T-helper 22 cell (primary cell): ENCODE results near the gene SLC35A3.
"Not testable (repeated sequence)": the region's sequence is repeated elsewhere in the genome, so short reads cannot be mapped to it uniquely, and the experiment has no call there.

Experiments
- DNase-seq: peaks from one replicate; pipeline ENCODE4 v3.0.0-alpha.2; 2020; ENCODE audit warnings: low read depth

Gene SLC35A3

GRCh38 chr1:99972066-99972465 is 2.3 kb downstream of the SLC35A3 start:
- not testable (repeated sequence) for DNase-seq

GRCh38 chr1:99975529-99975928 is 5.7 kb downstream of the SLC35A3 start:
- DNase-seq = no peak

GRCh38 chr1:99977326-99977725 is 7.5 kb downstream of the SLC35A3 start:
- not testable (repeated sequence) for DNase-seq

- DNase-seq = no peak
Measured at GRCh38 chr1:99978218-99978617, 8.4 kb downstream of the SLC35A3 start.

GRCh38 chr1:99979091-99979490 is 9.3 kb downstream of the SLC35A3 start:
- no peak for DNase-seq

GRCh38 chr1:99980928-99981327 is 11.1 kb downstream of the SLC35A3 start:
- no peak for DNase-seq

GRCh38 chr1:99986656-99987225 is 16.9 kb downstream of the SLC35A3 start:
- no peak for DNase-seq

GRCh38 chr1:99988210-99988765 is 18.5 kb downstream of the SLC35A3 start:
- DNase-seq = no peak

- no peak for DNase-seq
Measured at GRCh38 chr1:99992044-99992722, 22.4 kb downstream of the SLC35A3 start.

GRCh38 chr1:99992760-99993467 is 23.1 kb downstream of the SLC35A3 start:
- no peak for DNase-seq

- no peak for DNase-seq
Measured at GRCh38 chr1:99993468-99993845, 23.7 kb downstream of the SLC35A3 start.

GRCh38 chr1:99994496-99994895 is 24.7 kb downstream of the SLC35A3 start:
- DNase-seq = no peak

- DNase-seq = no peak
Measured at GRCh38 chr1:99996951-99997350, 27.2 kb downstream of the SLC35A3 start.

- no peak for DNase-seq
Measured at GRCh38 chr1:100001462-100001861, 31.7 kb downstream of the SLC35A3 start.

GRCh38 chr1:100005424-100005823 is 35.6 kb downstream of the SLC35A3 start:
- DNase-seq = no peak

GRCh38 chr1:100006688-100007087 is 36.9 kb downstream of the SLC35A3 start:
- DNase-seq = no peak

- DNase-seq = no peak
Measured at GRCh38 chr1:100009458-100009857, 39.7 kb downstream of the SLC35A3 start.

- no peak for DNase-seq
Measured at GRCh38 chr1:100010804-100011203, 41.0 kb downstream of the SLC35A3 start.

- DNase-seq = no peak
Measured at GRCh38 chr1:100019220-100019619, 49.4 kb downstream of the SLC35A3 start.

- no peak for DNase-seq
Measured at GRCh38 chr1:100023482-100023881, 53.7 kb downstream of the SLC35A3 start.

GRCh38 chr1:100027212-100027611 is 57.4 kb downstream of the SLC35A3 start:
- no peak for DNase-seq

GRCh38 chr1:100028765-100029164 is 59.0 kb downstream of the SLC35A3 start:
- no peak for DNase-seq

- no peak for DNase-seq
Measured at GRCh38 chr1:100034470-100034869, 64.7 kb downstream of the SLC35A3 start.
